GM10266 (cell line): ENCODE results near the gene RLBP1.

Experiments used
- DNase-seq: peaks from one replicate; pipeline ENCODE4 v3.0.0; 2012; ENCODE audit errors: extremely low spot score
- TF ChIP-seq, protein P1 (sequence below): IDR thresholded peaks from 2 replicates; pipeline ENCODE4 v1.5.1; 2012; ENCODE audit warnings: mild to moderate bottlenecking, low read depth; ENCODE audit not compliant: control insufficient read depth, insufficient read depth; ENCODE audit errors: missing control alignments

RLBP1 gene

DNA sequence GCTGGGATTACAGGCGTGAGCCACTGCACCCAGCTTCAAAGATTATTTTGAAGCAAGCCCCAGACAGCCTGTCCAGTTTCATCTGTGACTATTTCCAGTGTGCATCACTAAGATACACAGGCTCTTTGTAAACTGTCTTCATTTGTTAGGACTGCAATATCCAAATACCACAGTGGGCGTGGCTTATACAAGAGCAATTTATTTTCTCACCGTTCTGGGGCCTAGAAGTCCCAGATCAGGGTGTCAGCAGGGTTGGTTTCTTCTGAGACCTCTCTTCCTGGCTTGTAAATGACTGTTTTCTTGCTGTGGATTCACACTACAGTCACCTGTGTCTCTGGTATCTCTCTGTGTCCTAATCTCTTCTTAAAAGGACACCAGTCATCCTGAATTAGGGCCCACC, 59.7 kb downstream of the RLBP1 start:
- DNase-seq = no peak
- TF ChIP-seq, protein P1, sequence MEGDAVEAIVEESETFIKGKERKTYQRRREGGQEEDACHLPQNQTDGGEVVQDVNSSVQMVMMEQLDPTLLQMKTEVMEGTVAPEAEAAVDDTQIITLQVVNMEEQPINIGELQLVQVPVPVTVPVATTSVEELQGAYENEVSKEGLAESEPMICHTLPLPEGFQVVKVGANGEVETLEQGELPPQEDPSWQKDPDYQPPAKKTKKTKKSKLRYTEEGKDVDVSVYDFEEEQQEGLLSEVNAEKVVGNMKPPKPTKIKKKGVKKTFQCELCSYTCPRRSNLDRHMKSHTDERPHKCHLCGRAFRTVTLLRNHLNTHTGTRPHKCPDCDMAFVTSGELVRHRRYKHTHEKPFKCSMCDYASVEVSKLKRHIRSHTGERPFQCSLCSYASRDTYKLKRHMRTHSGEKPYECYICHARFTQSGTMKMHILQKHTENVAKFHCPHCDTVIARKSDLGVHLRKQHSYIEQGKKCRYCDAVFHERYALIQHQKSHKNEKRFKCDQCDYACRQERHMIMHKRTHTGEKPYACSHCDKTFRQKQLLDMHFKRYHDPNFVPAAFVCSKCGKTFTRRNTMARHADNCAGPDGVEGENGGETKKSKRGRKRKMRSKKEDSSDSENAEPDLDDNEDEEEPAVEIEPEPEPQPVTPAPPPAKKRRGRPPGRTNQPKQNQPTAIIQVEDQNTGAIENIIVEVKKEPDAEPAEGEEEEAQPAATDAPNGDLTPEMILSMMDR = no peak
